HepG2 (cell line): ENCODE measurements around the gene PTPRD. TPM values are rescaled to one million over a fixed set of nuclear protein-coding genes. Genes with fewer than 3 reads are reported as not detected.

ENCODE experiments used
- ATAC-seq: fragments of 200-7000 bp; cut with Tn5 transposase; 3 replicates; pipeline ENCODE4 v1.9.1; 2020; ENCODE audit warnings: mild to moderate bottlenecking, moderate library complexity
- BruUV-seq: library from RNA; stranded (reverse); fragments of 400-500 nt; replicated peaks from 2 replicates; lab custom pipeline; 2021; lab: Mats Ljungman, UMichigan
- CTCF ChIA-PET: fragments of 300-600 bp; formaldehyde crosslinking; extraction: SDS; loops from one replicate; lab custom pipeline; 2021; ENCODE audit warnings: low total read pairs, inconsistent platforms, low intra/inter-chr PET ratio; lab: Yijun Ruan, JAX
- POLR2A ChIA-PET: fragments of 350-600 bp; sonication (Branson Sonifier 250); formaldehyde crosslinking; loops from one replicate; lab custom pipeline; 2020; ENCODE audit warnings: antibody characterized with exemption, inconsistent platforms; lab: Yijun Ruan, JAX
- DNase-seq: peaks from one replicate; pipeline ENCODE4 v3.0.0-alpha.2; 2015; ENCODE audit warnings: low spot score
- FAIRE-seq: peaks from 3 replicates; lab custom pipeline; 2011; peaks lifted over from hg19 to GRCh38; lab: Jason Lieb, UNC
- H2AFZ ChIP-seq: one replicate; pipeline ENCODE4 v1.6.1; 2011; ENCODE audit warnings: low read length, inconsistent platforms
- H3K27ac ChIP-seq: fragments of 300-600 bp; 3 replicates; pipeline ENCODE4 v1.8.0; 2011; ENCODE audit warnings: mixed run types, mild to moderate bottlenecking, mixed read lengths, low read length, inconsistent platforms; ENCODE audit not compliant: insufficient read depth; ENCODE audit errors: extremely low read length
- H3K27me3 ChIP-seq, 2 experiments: fragments of 200-600 bp in 1 of 2; 2 replicates in 1 of 2; 3 replicates in 1 of 2; pipeline versions ENCODE4 v1.6.0 to v1.8.0; 2011; ENCODE audit warnings: low read length in 2 of 2, mild to moderate bottlenecking in 2 of 2, moderate library complexity in 2 of 2, inconsistent platforms in 1 of 2; ENCODE audit not compliant: insufficient read depth in 2 of 2, control insufficient read depth in 1 of 2
- H3K36me3 ChIP-seq, 2 experiments: fragments of 200-600 bp in 1 of 2; replicated peaks in 1 of 2; 2 replicates in 1 of 2; 3 replicates in 1 of 2; pipeline versions ENCODE4 v1.5.1 to v1.8.0; 2011; ENCODE audit warnings: low read length in 2 of 2, inconsistent platforms in 1 of 2; ENCODE audit not compliant: insufficient read depth in 2 of 2, control insufficient read depth in 1 of 2
- H3K4me1 ChIP-seq: 2 replicates; pipeline ENCODE4 v1.5.1; 2012; ENCODE audit warnings: low read length, inconsistent platforms; ENCODE audit not compliant: insufficient read depth
- H3K4me2 ChIP-seq: 2 replicates; pipeline ENCODE4 v1.6.0; 2011; ENCODE audit warnings: low read depth, low read length, inconsistent platforms
- H3K4me3 ChIP-seq, 3 experiments: fragments of 200-600 bp in 1 of 3; sonication (generic), shearing (Covaris generic) in 1 of 3; replicated peaks in 1 of 3; 2 replicates each; pipeline ENCODE4 v1.5.1; 2011 to 2016; ENCODE audit warnings: low read length in 3 of 3, inconsistent platforms in 2 of 3, low read depth in 2 of 3, mild to moderate bottlenecking in 2 of 3, control low read depth in 1 of 3, mixed read lengths in 1 of 3; ENCODE audit not compliant: insufficient read depth in 1 of 3
- H3K79me2 ChIP-seq: one replicate; pipeline ENCODE4 v1.6.1; 2011; ENCODE audit warnings: low read length, inconsistent platforms; ENCODE audit not compliant: insufficient read depth
- H3K9ac ChIP-seq: 2 replicates; pipeline ENCODE4 v1.6.0; 2011; ENCODE audit warnings: mild to moderate bottlenecking, low read depth, low read length, inconsistent platforms; ENCODE audit not compliant: insufficient read depth
- H3K9me3 ChIP-seq: 2 replicates; pipeline ENCODE4 v1.5.1; 2012; ENCODE audit warnings: mild to moderate bottlenecking, low read length
- H4K20me1 ChIP-seq: 2 replicates; pipeline ENCODE4 v1.6.0; 2011; ENCODE audit warnings: inconsistent platforms, mild to moderate bottlenecking, low read length, moderate library complexity; ENCODE audit not compliant: insufficient read depth
- AGO2 ChIP-seq: fragments of 200-400 bp; formaldehyde crosslinking; optimal IDR thresholded peaks from 2 replicates; pipeline ENCODE3; 2017; ENCODE audit warnings: mild to moderate bottlenecking, low read depth, low read length, moderate library complexity
- CEBPG ChIP-seq: IDR thresholded peaks from 2 replicates; pipeline ENCODE4 v1.6.1; 2016
- DNMT3B ChIP-seq: conservative IDR thresholded peaks from 2 replicates; pipeline ENCODE4 v1.6.1; 2016; ENCODE audit warnings: missing biosample characterization, control low read depth
- GATAD1 ChIP-seq: IDR thresholded peaks from 2 replicates; pipeline ENCODE4 v1.6.1; 2016; ENCODE audit warnings: missing genetic modification reagents, missing compliant biosample characterization
- HNRNPK ChIP-seq: fragments of 200-400 bp; formaldehyde crosslinking; IDR thresholded peaks from 2 replicates; pipeline ENCODE4 v1.6.1; 2018; ENCODE audit warnings: low read length, low read depth, moderate library complexity, mild to moderate bottlenecking; ENCODE audit not compliant: poor library complexity, severe bottlenecking
- HNRNPL ChIP-seq: fragments of 200-400 bp; formaldehyde crosslinking; IDR thresholded peaks from 2 replicates; pipeline ENCODE4 v1.6.1; 2017; ENCODE audit warnings: mild to moderate bottlenecking, low read depth, low read length
- KDM5B ChIP-seq: sonication (generic); formaldehyde crosslinking; IDR thresholded peaks from 2 replicates; pipeline ENCODE4 v1.4.0; 2020; ENCODE audit warnings: missing genetic modification reagents, mild to moderate bottlenecking, borderline replicate concordance
- MAFF ChIP-seq: IDR thresholded peaks from 2 replicates; pipeline ENCODE4 v1.6.1; 2011; ENCODE audit warnings: low read depth, low read length, improper control_type of control experiment
- MAFK ChIP-seq, 2 experiments: IDR thresholded peaks in 1 of 2; conservative IDR thresholded peaks in 1 of 2; 2 replicates each; pipeline ENCODE4 v1.6.1; 2011; ENCODE audit warnings: improper control_type of control experiment in 2 of 2, low read length in 2 of 2
- RXRA ChIP-seq: sonication (generic); formaldehyde crosslinking; IDR thresholded peaks from 2 replicates; pipeline ENCODE4 v1.5.1; 2020; ENCODE audit warnings: missing genetic modification reagents
- RXRB ChIP-seq: IDR thresholded peaks from 2 replicates; pipeline ENCODE4 v1.6.1; 2016; ENCODE audit warnings: borderline replicate concordance, missing genetic modification reagents, missing compliant biosample characterization
- ZNF205 ChIP-seq: IDR thresholded peaks from 2 replicates; pipeline ENCODE4 v1.6.1; 2018; ENCODE audit warnings: missing biosample characterization, missing genetic modification reagents
- ZNF441 ChIP-seq: sonication (generic); formaldehyde crosslinking; IDR thresholded peaks from 2 replicates; pipeline ENCODE4 v1.7.0; 2021; ENCODE audit warnings: missing genetic modification reagents, borderline replicate concordance
- ZNF782 ChIP-seq: sonication (generic); formaldehyde crosslinking; IDR thresholded peaks from 2 replicates; pipeline ENCODE4 v1.4.0; 2020; ENCODE audit warnings: missing genetic modification reagents, mild to moderate bottlenecking, borderline replicate concordance
- ZSCAN22 ChIP-seq: sonication (generic); formaldehyde crosslinking; IDR thresholded peaks from 2 replicates; pipeline ENCODE4 v1.4.0; 2020; ENCODE audit warnings: mild to moderate bottlenecking, missing genetic modification reagents
- WGBS: methylation state at CpG from one replicate; pipeline ENCODE4 v1.1.6; 2017; ENCODE audit warnings: low lambda C conversion rate; 5-methylcytosine and 5-hydroxymethylcytosine counted together
- in situ Hi-C: cut with HindIII; loops from 2 replicates; pipeline ENCODE4 v1.10.0; 2017; ENCODE audit warnings: low pct_unique_long_range_greater_than_20kb; ENCODE audit not compliant: extremely low pct_ligation_motif_present
- intact Hi-C: fragments of 100-400 bp; cut with micrococcal nuclease; formaldehyde crosslinking; loops from one replicate; pipeline ENCODE4 v1.10.0; 2022; ENCODE audit not compliant: unreplicated experiment
- polyA plus RNA-seq, 8 experiments: library from polyadenylated mRNA; depleted of rRNA in 3 of 8; stranded (reverse) in 7 of 8; unstranded in 1 of 8; fragments of >200 nt; fragmentation: Illumina TruSeq in 4 of 8; extraction: Trizol in 4 of 8; gene quantifications; 2 replicates each; pipeline versions ENCODE4 v1.2.1 to v1.2.3, GENCODE V29; 2011 to 2016; ENCODE audit warnings: low read depth in 4 of 8, missing spikeins in 1 of 8, mixed read lengths in 1 of 8; ENCODE audit not compliant: insufficient read depth in 1 of 8
- total RNA-seq, 5 experiments: library from RNA; depleted of rRNA; stranded (reverse); fragments of >200 nt; fragmentation: Illumina TruSeq; extraction: Trizol; gene quantifications; 2 replicates each; pipeline ENCODE4 v1.2.3, GENCODE V29; 2016; ENCODE audit warnings: low read depth in 1 of 5
- TF ChIP-seq, protein P1 (sequence below): sonication (generic); formaldehyde crosslinking; IDR thresholded peaks from 2 replicates; pipeline ENCODE4 v1.9.0; 2021; ENCODE audit warnings: missing genetic modification reagents, mild to moderate bottlenecking, borderline replicate concordance

Gene PTPRD
- total and polyA plus RNA-seq, 2 of the 13 experiments (the other 11 are each of a cell fraction or from before 2014, with no cell fraction given), result 0.05 TPM; not detected in 1

DNA sequence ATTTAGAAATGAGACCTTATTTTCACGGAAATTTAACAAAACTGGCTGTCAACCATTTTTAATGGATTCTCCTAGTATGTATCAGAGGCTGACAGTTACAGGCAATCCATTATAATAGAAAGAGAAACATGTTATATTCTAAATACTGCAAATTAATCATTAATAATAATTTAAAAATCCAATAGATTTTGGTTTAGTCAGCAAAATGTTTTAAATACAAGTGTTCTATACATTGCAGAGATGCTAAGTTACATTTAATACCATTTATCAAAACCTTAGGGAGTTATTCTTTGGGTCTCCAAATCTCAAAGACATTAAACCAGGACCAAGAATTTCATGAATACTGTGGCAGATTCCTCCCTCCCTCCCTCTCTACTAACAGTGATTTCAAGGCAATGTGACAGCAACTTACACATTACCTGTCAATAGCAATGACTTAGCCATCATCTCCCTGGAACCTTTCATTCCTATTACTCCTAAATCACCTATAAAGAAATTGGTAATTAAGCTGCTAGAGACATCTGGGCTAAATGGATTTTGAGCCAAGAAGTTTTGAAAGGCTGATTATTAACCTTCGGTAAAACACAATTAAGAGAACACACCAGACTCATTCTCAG, 2044.7 kb downstream of the PTPRD start:
- Histone ChIP-seq H3K9me3 (no peaks in the 10 kb centered on the region; the same call in 1 of the 2 replicates), H3K4me2 (no peak overlapping the region), H3K27me3 (no peaks in the 10 kb centered on the region), H3K4me1 (no peaks in the 10 kb centered on the region), H2AFZ (no peak overlapping the region), H3K9ac (no peak overlapping the region), H3K27ac (no peak overlapping the region), H3K36me3 (no peaks in the 10 kb centered on the region), H3K79me2 (no peaks in the 10 kb centered on the region), H4K20me1 (no peaks in the 10 kb centered on the region), H3K4me3 (no peak overlapping the region)
- FAIRE-seq, result no peak
- DNase-seq, result no peak
- peak; percentile 60; the same call in 1 of the 2 replicates for TF ChIP-seq MAFF
- TF ChIP-seq RXRA (CRISPR knock-in tag), result no peak
- peak in 1 of 2 experiments; percentile 74; a peak in 2 of 4 replicates for TF ChIP-seq MAFK (conservative IDR thresholded peaks at IDR 0.05 in 1 of 2, IDR thresholded peaks at IDR 0.05 in 1 of 2; ENCODE audit: low read length in 2 of 2)
- ChIA-PET POLR2A (no interaction called here), CTCF (no interaction called here)
- no TSS peak for BruUV-seq
- WGBS, result 2% methylated on average over 2 of the region's 2 CpGs
- in situ Hi-C loops, result no loop called here
- no peak for ATAC-seq
- intact Hi-C loops, result no loop called here

DNA sequence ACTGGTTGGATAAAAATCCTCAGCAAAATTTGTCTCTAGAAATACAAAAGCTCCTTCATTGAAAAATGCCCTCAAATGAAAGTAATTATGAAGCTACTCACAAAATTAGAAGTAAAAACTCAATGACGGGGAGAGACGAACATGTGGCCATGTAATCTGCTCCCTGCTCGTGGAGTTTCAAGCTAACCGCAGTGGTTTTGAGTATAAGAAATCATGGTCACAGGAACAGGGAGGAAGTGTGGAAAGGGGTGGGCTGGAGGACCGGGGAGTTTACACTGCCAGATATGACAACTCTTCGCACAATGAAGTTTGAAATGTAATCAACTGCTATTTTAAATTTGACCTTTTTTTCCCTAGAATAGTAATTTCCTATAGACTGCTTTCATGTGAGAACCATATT, 2047.8 kb downstream of the PTPRD start:
- DNase-seq, result no peak
- ChIA-PET CTCF (no interaction called here), POLR2A (no interaction called here)
- Histone ChIP-seq H2AFZ (no peak overlapping the region), H3K27ac (no peak overlapping the region), H4K20me1 (no peaks in the 10 kb centered on the region), H3K9ac (no peak overlapping the region), H3K36me3 (no peaks in the 10 kb centered on the region), H3K4me3 (no peak overlapping the region), H3K9me3 (no peaks in the 10 kb centered on the region), H3K79me2 (no peaks in the 10 kb centered on the region), H3K4me1 (no peaks in the 10 kb centered on the region), H3K4me2 (no peak overlapping the region), H3K27me3 (no peaks in the 10 kb centered on the region)
- 34% methylated on average over 6 of the region's 6 CpGs for WGBS
- in situ Hi-C loops, result no loop called here
- intact Hi-C loops, result no loop called here
- ATAC-seq, result no peak
- FAIRE-seq, result no peak
- no TSS peak for BruUV-seq
- TF ChIP-seq CEBPG (CRISPR knock-in tag) (no peak), ZNF782 (CRISPR knock-in tag) (no peak), ZNF205 (CRISPR knock-in tag) (no peak), ZSCAN22 (no peak), HNRNPL (no peak), HNRNPK (no peak), KDM5B (CRISPR knock-in tag) (no peak), ZNF441 (CRISPR knock-in tag) (no peak), AGO2 (no peak), GATAD1 (CRISPR knock-in tag) (no peak), RXRB (CRISPR knock-in tag) (no peak), DNMT3B (CRISPR knock-in tag) (no peak)
- TF ChIP-seq, protein P1, sequence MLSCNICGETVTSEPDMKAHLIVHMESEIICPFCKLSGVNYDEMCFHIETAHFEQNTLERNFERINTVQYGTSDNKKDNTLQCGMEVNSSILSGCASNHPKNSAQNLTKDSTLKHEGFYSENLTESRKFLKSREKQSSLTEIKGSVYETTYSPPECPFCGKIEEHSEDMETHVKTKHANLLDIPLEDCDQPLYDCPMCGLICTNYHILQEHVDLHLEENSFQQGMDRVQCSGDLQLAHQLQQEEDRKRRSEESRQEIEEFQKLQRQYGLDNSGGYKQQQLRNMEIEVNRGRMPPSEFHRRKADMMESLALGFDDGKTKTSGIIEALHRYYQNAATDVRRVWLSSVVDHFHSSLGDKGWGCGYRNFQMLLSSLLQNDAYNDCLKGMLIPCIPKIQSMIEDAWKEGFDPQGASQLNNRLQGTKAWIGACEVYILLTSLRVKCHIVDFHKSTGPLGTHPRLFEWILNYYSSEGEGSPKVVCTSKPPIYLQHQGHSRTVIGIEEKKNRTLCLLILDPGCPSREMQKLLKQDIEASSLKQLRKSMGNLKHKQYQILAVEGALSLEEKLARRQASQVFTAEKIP (CRISPR knock-in tag), result no peak
